GM12878 (cell line): ENCODE results near the gene CLPTM1L. TPM values are rescaled to one million over a fixed set of nuclear protein-coding genes. Genes with fewer than 3 reads are reported as not detected.

Source experiments
- ATAC-seq: fragments of 200-7000 bp; cut with Tn5 transposase; 3 replicates; pipeline ENCODE4 v1.9.1; 2020; ENCODE audit warnings: mild to moderate bottlenecking, moderate library complexity
- BruUV-seq: library from RNA; stranded (reverse); fragments of 400-500 nt; replicated peaks from 2 replicates; lab custom pipeline; 2021; lab: Mats Ljungman, UMichigan
- CTCF ChIA-PET: fragments of 300-600 bp; sonication (Branson Sonifier 250); formaldehyde crosslinking; extraction: SDS; loops from one replicate; lab custom pipeline; 2021; ENCODE audit warnings: inconsistent platforms; lab: Yijun Ruan, JAX
- POLR2A ChIA-PET: fragments of 350-600 bp; formaldehyde crosslinking; extraction: SDS; loops from one replicate; lab custom pipeline; 2021; ENCODE audit warnings: inconsistent platforms; lab: Charles Lee
- RAD21 ChIA-PET: fragments of 300-600 bp; sonication (Branson Sonifier 250); formaldehyde crosslinking; loops from one replicate; lab custom pipeline; 2023; ENCODE audit warnings: antibody characterized with exemption; ENCODE audit not compliant: unreplicated experiment; lab: Charles Lee
- SMC1A ChIA-PET: fragments of 300-600 bp; sonication (Branson Sonifier 250); formaldehyde crosslinking; loops from one replicate; lab custom pipeline; 2023; ENCODE audit not compliant: unreplicated experiment, uncharacterized antibody; lab: Charles Lee
- DNase-seq: peaks from one replicate; pipeline ENCODE4 v3.0.0-alpha.2; 2011; ENCODE audit warnings: low read depth, low spot score
- FAIRE-seq: peaks from 3 replicates; lab custom pipeline; 2011; peaks lifted over from hg19 to GRCh38; lab: Jason Lieb, UNC
- H2AFZ ChIP-seq: 2 replicates; pipeline ENCODE4 v1.6.0; 2011; ENCODE audit warnings: low read depth, low read length, control low read depth; ENCODE audit not compliant: control insufficient read depth
- H3K27ac ChIP-seq: 2 replicates; pipeline ENCODE4 v1.5.1; 2011; ENCODE audit warnings: control low read depth; ENCODE audit not compliant: control insufficient read depth, insufficient read depth
- H3K27me3 ChIP-seq, 2 experiments: replicated peaks in 1 of 2; 2 replicates each; pipeline versions ENCODE4 v1.6.0 to v1.6.1; 2011; ENCODE audit warnings: low read length in 1 of 2; ENCODE audit not compliant: control insufficient read depth in 2 of 2, insufficient read depth in 2 of 2
- H3K36me3 ChIP-seq, 2 experiments: 2 replicates each; pipeline ENCODE4 v1.5.1; 2011; ENCODE audit warnings: low read length in 1 of 2; ENCODE audit not compliant: control insufficient read depth in 2 of 2, insufficient read depth in 2 of 2
- H3K4me1 ChIP-seq: 2 replicates; pipeline ENCODE4 v1.6.1; 2011; ENCODE audit warnings: mild to moderate bottlenecking, low read length, moderate library complexity, mixed read lengths; ENCODE audit not compliant: control insufficient read depth, insufficient read depth
- H3K4me2 ChIP-seq: 2 replicates; pipeline ENCODE4 v1.6.0; 2011; ENCODE audit warnings: control low read depth; ENCODE audit not compliant: control insufficient read depth, insufficient read depth
- H3K4me3 ChIP-seq: fragments of 200-600 bp; sonication (generic); 2 replicates; pipeline ENCODE4 v1.5.1; 2016
- H3K79me2 ChIP-seq: 2 replicates; pipeline ENCODE4 v1.6.0; 2011; ENCODE audit warnings: low read length; ENCODE audit not compliant: control insufficient read depth, insufficient read depth
- H3K9ac ChIP-seq: 2 replicates; pipeline ENCODE4 v1.8.0; 2011; ENCODE audit warnings: low read length, control low read depth, mixed read lengths; ENCODE audit not compliant: control insufficient read depth, insufficient read depth
- H3K9me3 ChIP-seq: replicated peaks from 3 replicates; pipeline ENCODE4 v1.5.1; 2011; ENCODE audit warnings: mild to moderate bottlenecking, low read length; ENCODE audit not compliant: control insufficient read depth, insufficient read depth
- H4K20me1 ChIP-seq: 2 replicates; pipeline ENCODE4 v1.6.0; 2011; ENCODE audit not compliant: control insufficient read depth, insufficient read depth
- ATF7 ChIP-seq: fragments of 450-650 bp; IDR thresholded peaks from 2 replicates; pipeline ENCODE4 v1.6.1; 2016; ENCODE audit warnings: low read depth, mild to moderate bottlenecking
- CBX3 ChIP-seq: fragments of 200-600 bp; sonication (generic); IDR thresholded peaks from 2 replicates; pipeline ENCODE4 v1.6.1; 2016; ENCODE audit warnings: low read depth, borderline replicate concordance
- CHD4 ChIP-seq: fragments of 200-600 bp; sonication (generic); IDR thresholded peaks from 2 replicates; pipeline ENCODE4 v1.6.1; 2016; ENCODE audit warnings: mild to moderate bottlenecking
- ESRRA ChIP-seq: IDR thresholded peaks from 2 replicates; pipeline ENCODE4 v1.6.1; 2012; ENCODE audit warnings: mild to moderate bottlenecking, low read length, improper control_type of control experiment
- NFYA ChIP-seq: IDR thresholded peaks from 2 replicates; pipeline ENCODE4 v1.6.1; 2011; ENCODE audit warnings: low read depth, mild to moderate bottlenecking, low read length, improper control_type of control experiment, borderline replicate concordance
- RBBP5 ChIP-seq: fragments of 200-600 bp; sonication (generic); conservative IDR thresholded peaks from 2 replicates; pipeline ENCODE4 v1.6.1; 2016
- RELA ChIP-seq: fragments of 450-650 bp; IDR thresholded peaks from 2 replicates; pipeline ENCODE4 v1.8.0; 2014; ENCODE audit warnings: borderline replicate concordance; ENCODE audit not compliant: partially characterized antibody
- SRF ChIP-seq, 2 experiments: IDR thresholded peaks; 2 replicates each; pipeline ENCODE4 v1.6.1; 2011; ENCODE audit warnings: low read depth in 2 of 2, low read length in 2 of 2, mild to moderate bottlenecking in 1 of 2, moderate library complexity in 1 of 2
- TARDBP ChIP-seq: IDR thresholded peaks from 2 replicates; pipeline ENCODE4 v1.6.1; 2016; ENCODE audit warnings: borderline replicate concordance
- WGBS: methylation state at CpG from one replicate; pipeline ENCODE4 v1.1.6; 2016; ENCODE audit warnings: low lambda C conversion rate; ENCODE audit not compliant: insufficient replicate concordance, insufficient coverage; ENCODE audit errors: missing lambda C conversion rate; 5-methylcytosine and 5-hydroxymethylcytosine counted together
- in situ Hi-C: fragments of 300-500 bp; cut with MboI; formaldehyde crosslinking; loops from 9 replicates; pipeline ENCODE4 v1.14.3; 2018; ENCODE audit warnings: mixed read lengths
- intact Hi-C: fragments of 100-400 bp; cut with micrococcal nuclease; formaldehyde crosslinking; loops from one replicate; pipeline ENCODE4 v1.14.2; 2022; ENCODE audit not compliant: unreplicated experiment
- polyA plus RNA-seq, 11 experiments: library from polyadenylated mRNA; depleted of rRNA in 4 of 11; unstranded in 6 of 11; stranded (reverse) in 5 of 11; fragments of >200 nt; fragmentation: Nextera tagmentation in 4 of 11; fragmentation: Illumina TruSeq in 1 of 11; extraction: Ambion mirVana in 4 of 11; extraction: Trizol in 1 of 11; gene quantifications; 1 replicate in 1 of 11; 2 replicates in 10 of 11; pipeline versions ENCODE4 v1.2.1 to v1.2.3, GENCODE V29; 2011 to 2016; ENCODE audit warnings: inconsistent platforms in 2 of 11, missing spikeins in 2 of 11, low read depth in 1 of 11
- total RNA-seq, 4 experiments: library from RNA; depleted of rRNA in 3 of 4; stranded (reverse); fragments of >200 nt in 3 of 4; fragmentation: Illumina TruSeq in 1 of 4; extraction: Trizol in 1 of 4; gene quantifications; 2 replicates each; pipeline versions ENCODE4 v1.2.1 to v1.2.3, GENCODE V29; 2013 to 2021
- TF ChIP-seq, protein P1 (sequence below): IDR thresholded peaks from 2 replicates; pipeline ENCODE4 v1.6.1; 2011; ENCODE audit warnings: mild to moderate bottlenecking, low read depth, low read length, moderate library complexity; ENCODE audit not compliant: insufficient replicate concordance
- TF ChIP-seq, protein P2 (sequence below): fragments of 450-650 bp; IDR thresholded peaks from 2 replicates; pipeline ENCODE4 v1.6.1; 2017; ENCODE audit warnings: mild to moderate bottlenecking, low read depth, inconsistent platforms; ENCODE audit not compliant: poor library complexity, severe bottlenecking
- TF ChIP-seq, protein P3 (sequence below): fragments of 450-650 bp; IDR thresholded peaks from 2 replicates; pipeline ENCODE4 v1.6.1; 2016; ENCODE audit warnings: mild to moderate bottlenecking, moderate library complexity, borderline replicate concordance
- TF ChIP-seq, protein P4 (sequence below): IDR thresholded peaks from 2 replicates; pipeline ENCODE4 v1.6.1; 2011; ENCODE audit warnings: low read depth, mild to moderate bottlenecking, low read length, moderate library complexity, borderline replicate concordance; ENCODE audit errors: extremely low read depth
- TF ChIP-seq, protein P5 (sequence below): IDR thresholded peaks from 2 replicates; pipeline ENCODE4 v1.6.1; 2012; ENCODE audit warnings: low read depth, low read length, improper control_type of control experiment

Gene CLPTM1L
- total and polyA plus RNA-seq, 10 of the 15 experiments (the other 5 are each of a cell fraction or from before 2014, with no cell fraction given), result 2.9 to 278 (median 135) TPM

DNA sequence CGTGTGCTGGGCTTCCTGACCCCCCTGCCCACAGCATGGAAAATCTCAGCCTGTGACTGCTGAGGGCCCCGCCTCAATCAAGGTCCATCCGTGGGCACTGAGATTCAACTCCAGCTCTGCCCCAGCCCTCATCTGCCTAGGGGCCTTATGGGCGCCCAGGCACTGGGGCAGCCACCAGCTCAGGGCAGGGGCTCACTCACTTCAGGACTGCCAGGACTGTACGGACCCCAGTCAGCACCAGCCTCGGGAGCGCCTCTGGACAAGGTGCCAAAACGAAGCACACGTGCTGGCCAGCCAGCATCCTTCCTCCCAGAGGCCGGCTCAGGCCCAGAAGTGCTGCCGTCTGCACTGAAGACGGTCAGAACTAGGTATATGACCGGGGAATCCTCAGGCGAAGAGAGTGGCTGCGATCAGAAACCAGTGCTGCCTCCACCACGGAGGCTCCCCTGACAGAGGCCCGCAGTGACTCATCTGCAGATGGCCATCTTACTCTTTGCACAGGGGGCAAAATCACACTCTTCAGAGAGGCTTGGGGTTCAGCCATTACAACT, 19.6 kb downstream of the CLPTM1L start:
- ChIA-PET CTCF (no interaction called here), SMC1A (no interaction called here), RAD21 (no interaction called here), POLR2A (no interaction called here)
- H2AFZ ChIP-seq, result no peak overlapping the region
- no peak overlapping the region for H3K9ac ChIP-seq
- no peaks in the 10 kb centered on the region for H3K79me2 ChIP-seq
- DNase-seq (no peak), FAIRE-seq (no peak), ATAC-seq (no peak)
- in situ Hi-C loops (no loop called here), intact Hi-C loops (no loop called here)
- no TSS peak for BruUV-seq
- H3K27ac ChIP-seq, result no peak overlapping the region
- no peaks in the 10 kb centered on the region for H3K4me1 ChIP-seq
- no peak overlapping the region for H3K4me3 ChIP-seq
- H3K9me3 ChIP-seq, result no peaks in the 10 kb centered on the region
- WGBS, result 96% methylated on average over 17 of the region's 17 CpGs
- H3K36me3 ChIP-seq, result peaks cover 7 to 44% of the 10 kb centered on the region in 2 experiments; a peak in 3 of 4 replicates
- no peaks in the 10 kb centered on the region for H3K27me3 ChIP-seq
- H4K20me1 ChIP-seq, result no peaks in the 10 kb centered on the region
- H3K4me2 ChIP-seq, result no peak overlapping the region
- TF ChIP-seq, protein P1, sequence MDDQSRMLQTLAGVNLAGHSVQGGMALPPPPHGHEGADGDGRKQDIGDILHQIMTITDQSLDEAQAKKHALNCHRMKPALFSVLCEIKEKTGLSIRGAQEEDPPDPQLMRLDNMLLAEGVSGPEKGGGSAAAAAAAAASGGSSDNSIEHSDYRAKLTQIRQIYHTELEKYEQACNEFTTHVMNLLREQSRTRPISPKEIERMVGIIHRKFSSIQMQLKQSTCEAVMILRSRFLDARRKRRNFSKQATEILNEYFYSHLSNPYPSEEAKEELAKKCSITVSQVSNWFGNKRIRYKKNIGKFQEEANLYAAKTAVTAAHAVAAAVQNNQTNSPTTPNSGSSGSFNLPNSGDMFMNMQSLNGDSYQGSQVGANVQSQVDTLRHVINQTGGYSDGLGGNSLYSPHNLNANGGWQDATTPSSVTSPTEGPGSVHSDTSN, result no peak
- TF ChIP-seq, protein P2, sequence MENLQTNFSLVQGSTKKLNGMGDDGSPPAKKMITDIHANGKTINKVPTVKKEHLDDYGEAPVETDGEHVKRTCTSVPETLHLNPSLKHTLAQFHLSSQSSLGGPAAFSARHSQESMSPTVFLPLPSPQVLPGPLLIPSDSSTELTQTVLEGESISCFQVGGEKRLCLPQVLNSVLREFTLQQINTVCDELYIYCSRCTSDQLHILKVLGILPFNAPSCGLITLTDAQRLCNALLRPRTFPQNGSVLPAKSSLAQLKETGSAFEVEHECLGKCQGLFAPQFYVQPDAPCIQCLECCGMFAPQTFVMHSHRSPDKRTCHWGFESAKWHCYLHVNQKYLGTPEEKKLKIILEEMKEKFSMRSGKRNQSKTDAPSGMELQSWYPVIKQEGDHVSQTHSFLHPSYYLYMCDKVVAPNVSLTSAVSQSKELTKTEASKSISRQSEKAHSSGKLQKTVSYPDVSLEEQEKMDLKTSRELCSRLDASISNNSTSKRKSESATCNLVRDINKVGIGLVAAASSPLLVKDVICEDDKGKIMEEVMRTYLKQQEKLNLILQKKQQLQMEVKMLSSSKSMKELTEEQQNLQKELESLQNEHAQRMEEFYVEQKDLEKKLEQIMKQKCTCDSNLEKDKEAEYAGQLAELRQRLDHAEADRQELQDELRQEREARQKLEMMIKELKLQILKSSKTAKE, result no peak
- TF ChIP-seq TARDBP (no peak), CBX3 (no peak), CHD4 (no peak), ESRRA (no peak), RBBP5 (no peak), SRF (IDR thresholded peaks at IDR 0.05; ENCODE audit: low read depth in 2 of 2, low read length in 2 of 2) (no peak), RELA (no peak), NFYA (no peak), ATF7 (no peak)
- TF ChIP-seq, protein P3, sequence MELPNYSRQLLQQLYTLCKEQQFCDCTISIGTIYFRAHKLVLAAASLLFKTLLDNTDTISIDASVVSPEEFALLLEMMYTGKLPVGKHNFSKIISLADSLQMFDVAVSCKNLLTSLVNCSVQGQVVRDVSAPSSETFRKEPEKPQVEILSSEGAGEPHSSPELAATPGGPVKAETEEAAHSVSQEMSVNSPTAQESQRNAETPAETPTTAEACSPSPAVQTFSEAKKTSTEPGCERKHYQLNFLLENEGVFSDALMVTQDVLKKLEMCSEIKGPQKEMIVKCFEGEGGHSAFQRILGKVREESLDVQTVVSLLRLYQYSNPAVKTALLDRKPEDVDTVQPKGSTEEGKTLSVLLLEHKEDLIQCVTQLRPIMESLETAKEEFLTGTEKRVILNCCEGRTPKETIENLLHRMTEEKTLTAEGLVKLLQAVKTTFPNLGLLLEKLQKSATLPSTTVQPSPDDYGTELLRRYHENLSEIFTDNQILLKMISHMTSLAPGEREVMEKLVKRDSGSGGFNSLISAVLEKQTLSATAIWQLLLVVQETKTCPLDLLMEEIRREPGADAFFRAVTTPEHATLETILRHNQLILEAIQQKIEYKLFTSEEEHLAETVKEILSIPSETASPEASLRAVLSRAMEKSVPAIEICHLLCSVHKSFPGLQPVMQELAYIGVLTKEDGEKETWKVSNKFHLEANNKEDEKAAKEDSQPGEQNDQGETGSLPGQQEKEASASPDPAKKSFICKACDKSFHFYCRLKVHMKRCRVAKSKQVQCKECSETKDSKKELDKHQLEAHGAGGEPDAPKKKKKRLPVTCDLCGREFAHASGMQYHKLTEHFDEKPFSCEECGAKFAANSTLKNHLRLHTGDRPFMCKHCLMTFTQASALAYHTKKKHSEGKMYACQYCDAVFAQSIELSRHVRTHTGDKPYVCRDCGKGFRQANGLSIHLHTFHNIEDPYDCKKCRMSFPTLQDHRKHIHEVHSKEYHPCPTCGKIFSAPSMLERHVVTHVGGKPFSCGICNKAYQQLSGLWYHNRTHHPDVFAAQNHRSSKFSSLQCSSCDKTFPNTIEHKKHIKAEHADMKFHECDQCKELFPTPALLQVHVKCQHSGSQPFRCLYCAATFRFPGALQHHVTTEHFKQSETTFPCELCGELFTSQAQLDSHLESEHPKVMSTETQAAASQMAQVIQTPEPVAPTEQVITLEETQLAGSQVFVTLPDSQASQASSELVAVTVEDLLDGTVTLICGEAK, result no peak
- TF ChIP-seq, protein P4, sequence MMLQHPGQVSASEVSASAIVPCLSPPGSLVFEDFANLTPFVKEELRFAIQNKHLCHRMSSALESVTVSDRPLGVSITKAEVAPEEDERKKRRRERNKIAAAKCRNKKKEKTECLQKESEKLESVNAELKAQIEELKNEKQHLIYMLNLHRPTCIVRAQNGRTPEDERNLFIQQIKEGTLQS, result no peak
- TF ChIP-seq, protein P5, sequence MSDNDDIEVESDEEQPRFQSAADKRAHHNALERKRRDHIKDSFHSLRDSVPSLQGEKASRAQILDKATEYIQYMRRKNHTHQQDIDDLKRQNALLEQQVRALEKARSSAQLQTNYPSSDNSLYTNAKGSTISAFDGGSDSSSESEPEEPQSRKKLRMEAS, result no peak
